Right atrium auricular region (tissue), 2 donors: ENCODE results near the gene ERC2. TPM values are rescaled to one million over a fixed set of nuclear protein-coding genes. Genes with fewer than 3 reads are reported as not detected.
A peak's percentile ranks its signal among the peaks of the same experiment; 100 is the strongest.

Experiments
- DNase-seq: peaks from one replicate; pipeline ENCODE4 v3.0.0-alpha.2; 2019; ENCODE audit warnings: low spot score
- H3K27ac ChIP-seq, 2 donors: fragments of 200-600 bp; sonication (generic); 1 replicate in 1 of 2; 2 replicates in 1 of 2; pipeline ENCODE4 v1.5.1; 2016 to 2019
- H3K27me3 ChIP-seq, 2 donors: fragments of 200-600 bp; sonication (generic); one replicate each; pipeline versions ENCODE4 v1.5.1 to v1.6.0; 2017 to 2019
- H3K36me3 ChIP-seq: fragments of 200-600 bp; sonication (generic); one replicate; pipeline ENCODE4 v1.5.1; 2016
- H3K4me1 ChIP-seq, 2 donors: fragments of 200-600 bp; sonication (generic); one replicate each; pipeline versions ENCODE4 v1.5.1 to v1.6.0; 2017 to 2019
- H3K4me3 ChIP-seq, 2 donors: fragments of 200-600 bp; sonication (generic); 1 replicate in 1 of 2; 2 replicates in 1 of 2; pipeline ENCODE4 v1.5.1; 2017 to 2019; ENCODE audit warnings: mild to moderate bottlenecking in 1 of 2, moderate library complexity in 1 of 2
- H3K9me3 ChIP-seq, 2 donors: fragments of 200-600 bp; sonication (generic); one replicate each; pipeline ENCODE4 v1.5.1; 2019
- total RNA-seq, 2 donors: library from RNA; depleted of rRNA; stranded (reverse); fragments of >200 nt; gene quantifications; one replicate each; pipeline ENCODE4 v1.1.0, GENCODE V29; 2016
- TF ChIP-seq, protein P1 (sequence below), 2 donors: fragments of 200-600 bp; sonication (generic); IDR thresholded peaks; one replicate each; pipeline ENCODE4 v1.5.1; 2019; ENCODE audit warnings: antibody characterized with exemption in 2 of 2

The ERC2 gene
- total RNA-seq, 2 donors from 2014 or later = 2.9 to 4.0 TPM

DNA sequence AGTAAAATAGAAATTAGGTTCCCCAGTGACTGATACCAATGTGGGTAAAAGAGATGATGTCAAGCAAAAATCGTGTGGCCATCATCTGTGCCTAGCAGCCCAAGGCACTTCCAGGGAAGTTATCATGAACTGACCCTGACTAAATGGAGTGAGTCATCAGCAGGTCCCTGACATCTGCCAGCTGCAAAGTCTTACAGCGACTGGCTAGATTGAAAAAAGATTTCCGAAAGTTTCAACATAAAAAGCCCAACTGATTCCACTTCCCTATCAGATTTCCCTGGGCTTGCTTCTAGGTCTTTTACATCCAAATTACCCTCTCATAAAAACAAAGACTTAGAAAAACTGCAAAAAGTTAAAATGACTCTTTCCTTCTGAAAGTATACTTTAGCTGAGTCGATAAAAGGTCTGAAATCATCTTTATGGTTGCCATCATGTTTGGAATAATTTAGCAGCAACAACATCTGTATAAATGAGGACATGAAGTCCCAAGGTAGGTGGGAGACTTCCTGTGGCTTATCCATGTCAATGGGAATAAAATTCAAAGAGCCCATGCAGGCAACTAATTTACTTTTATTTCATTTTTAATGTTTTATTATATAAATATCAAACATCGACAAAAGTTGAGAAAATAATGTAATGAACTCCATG, 342.8 kb downstream of the ERC2 start:
- Histone ChIP-seq H3K4me3 (no peak overlapping the region), H3K36me3 (no peaks in the 10 kb centered on the region), H3K9me3 (no peaks in the 10 kb centered on the region), H3K27me3 (no peaks in the 10 kb centered on the region), H3K4me1 (no peaks in the 10 kb centered on the region), H3K27ac (peak overlapping the region in 1 of 2 donors; percentile 22)
- TF ChIP-seq, protein P1, sequence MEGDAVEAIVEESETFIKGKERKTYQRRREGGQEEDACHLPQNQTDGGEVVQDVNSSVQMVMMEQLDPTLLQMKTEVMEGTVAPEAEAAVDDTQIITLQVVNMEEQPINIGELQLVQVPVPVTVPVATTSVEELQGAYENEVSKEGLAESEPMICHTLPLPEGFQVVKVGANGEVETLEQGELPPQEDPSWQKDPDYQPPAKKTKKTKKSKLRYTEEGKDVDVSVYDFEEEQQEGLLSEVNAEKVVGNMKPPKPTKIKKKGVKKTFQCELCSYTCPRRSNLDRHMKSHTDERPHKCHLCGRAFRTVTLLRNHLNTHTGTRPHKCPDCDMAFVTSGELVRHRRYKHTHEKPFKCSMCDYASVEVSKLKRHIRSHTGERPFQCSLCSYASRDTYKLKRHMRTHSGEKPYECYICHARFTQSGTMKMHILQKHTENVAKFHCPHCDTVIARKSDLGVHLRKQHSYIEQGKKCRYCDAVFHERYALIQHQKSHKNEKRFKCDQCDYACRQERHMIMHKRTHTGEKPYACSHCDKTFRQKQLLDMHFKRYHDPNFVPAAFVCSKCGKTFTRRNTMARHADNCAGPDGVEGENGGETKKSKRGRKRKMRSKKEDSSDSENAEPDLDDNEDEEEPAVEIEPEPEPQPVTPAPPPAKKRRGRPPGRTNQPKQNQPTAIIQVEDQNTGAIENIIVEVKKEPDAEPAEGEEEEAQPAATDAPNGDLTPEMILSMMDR (IDR thresholded peaks at IDR 0.05) = no peak
- DNase-seq = no peak

DNA sequence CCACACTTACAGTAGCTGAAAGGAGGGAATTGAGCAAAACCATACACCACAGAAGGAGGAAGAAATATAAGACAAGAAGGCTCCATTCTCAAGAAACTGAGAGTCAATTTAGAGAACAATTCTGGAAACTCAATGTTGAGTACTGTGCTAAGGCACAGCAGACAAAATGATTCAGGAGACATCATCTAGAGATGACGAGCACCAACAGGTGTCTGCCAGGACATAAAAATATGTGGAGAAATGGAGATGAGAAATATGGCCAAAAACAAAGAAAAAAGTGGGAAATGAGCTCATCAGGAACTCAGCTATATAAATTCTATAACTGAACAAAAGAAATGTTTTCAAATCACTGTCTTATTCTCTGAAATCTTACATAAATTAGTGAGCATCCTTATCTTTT, 343.7 kb downstream of the ERC2 start:
- no peak for DNase-seq
- TF ChIP-seq, protein P1 (IDR thresholded peaks at IDR 0.05) = no peak

DNA sequence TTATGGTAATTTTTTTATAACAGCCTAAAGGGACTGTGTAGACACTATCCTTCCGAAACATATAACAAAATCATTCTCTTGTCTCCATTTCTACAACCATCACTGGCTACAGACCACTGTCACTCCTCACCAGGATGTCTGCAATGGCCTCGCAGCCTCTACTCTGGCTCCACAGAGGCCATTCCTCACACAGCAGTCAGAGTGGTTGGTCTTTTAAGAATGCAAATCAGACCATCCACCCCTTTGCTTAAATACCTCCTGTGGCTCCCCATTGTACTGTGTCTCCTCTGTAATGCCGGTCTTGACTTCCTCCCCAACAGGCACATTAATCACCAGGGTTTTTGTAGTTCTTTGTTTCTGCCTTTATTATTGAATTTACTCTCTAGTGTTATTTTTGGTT, 344.8 kb downstream of the ERC2 start:
- Histone ChIP-seq H3K4me3 (no peak overlapping the region), H3K4me1 (no peaks in the 10 kb centered on the region), H3K9me3 (no peaks in the 10 kb centered on the region), H3K27ac (no peak overlapping the region), H3K27me3 (no peaks in the 10 kb centered on the region), H3K36me3 (no peaks in the 10 kb centered on the region)
- DNase-seq = no peak
- TF ChIP-seq, protein P1 (IDR thresholded peaks at IDR 0.05) = no peak

More for the DNA sequence above, 343.7 kb downstream of the ERC2 start:
- H3K36me3 ChIP-seq = no peaks in the 10 kb centered on the region
- H3K4me3 ChIP-seq = no peak overlapping the region
- no peaks in the 10 kb centered on the region for H3K9me3 ChIP-seq
- no peaks in the 10 kb centered on the region for H3K4me1 ChIP-seq
- no peak overlapping the region for H3K27ac ChIP-seq
- H3K27me3 ChIP-seq = no peaks in the 10 kb centered on the region

DNA sequence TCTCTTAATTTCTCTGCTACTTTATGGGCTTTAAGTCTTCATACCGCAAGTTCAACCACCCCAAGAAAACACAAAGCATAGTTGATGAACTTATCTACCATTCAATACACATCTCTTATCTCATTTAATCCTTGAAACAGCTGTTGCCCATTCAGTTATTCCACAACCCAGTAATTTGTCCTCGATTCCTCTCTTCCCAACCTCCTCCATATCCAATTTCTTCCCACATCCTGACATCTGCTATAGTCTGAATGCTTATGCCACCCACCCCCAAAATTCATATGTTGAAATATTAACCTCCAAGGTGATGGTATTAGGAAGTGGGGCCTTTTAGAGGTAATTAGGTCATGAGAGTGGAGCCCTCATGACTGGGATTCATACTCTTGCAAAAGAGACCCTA, 345.4 kb downstream of the ERC2 start:
- H3K4me1 ChIP-seq = no peaks in the 10 kb centered on the region
- no peak overlapping the region for H3K4me3 ChIP-seq
- TF ChIP-seq, protein P1 (IDR thresholded peaks at IDR 0.05) = no peak
- H3K9me3 ChIP-seq = no peaks in the 10 kb centered on the region
- no peak for DNase-seq
- no peaks in the 10 kb centered on the region for H3K36me3 ChIP-seq
- H3K27me3 ChIP-seq = no peaks in the 10 kb centered on the region
- no peak overlapping the region for H3K27ac ChIP-seq

DNA sequence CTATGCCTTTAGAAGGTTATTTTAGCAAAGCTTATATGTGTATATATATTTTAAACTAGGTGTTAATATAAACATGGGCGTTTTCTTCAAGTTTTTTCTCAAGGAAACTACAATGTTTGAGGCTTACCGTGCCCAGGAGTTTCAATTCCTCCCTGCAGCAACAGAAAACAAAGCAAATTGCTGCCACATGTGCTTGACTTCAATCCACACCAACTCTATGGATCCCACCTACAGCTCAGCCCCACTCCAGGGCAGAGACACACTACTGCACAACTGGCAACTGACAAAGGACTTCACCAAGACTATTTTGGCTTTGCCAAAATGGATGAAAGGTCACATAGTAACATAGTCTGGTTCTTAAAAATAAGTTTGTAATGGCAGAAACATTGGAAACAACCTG, 346.6 kb downstream of the ERC2 start:
- no peaks in the 10 kb centered on the region for H3K36me3 ChIP-seq
- H3K27me3 ChIP-seq = no peaks in the 10 kb centered on the region
- no peaks in the 10 kb centered on the region for H3K4me1 ChIP-seq
- no peaks in the 10 kb centered on the region for H3K9me3 ChIP-seq
- no peak for DNase-seq
- no peak overlapping the region for H3K27ac ChIP-seq
- TF ChIP-seq, protein P1 (IDR thresholded peaks at IDR 0.05) = no peak
- no peak overlapping the region for H3K4me3 ChIP-seq
